HG02973 (cell line): Measurements from ENCODE around the gene ZNF410.

Source experiments
- ATAC-seq: cut with Tn5 transposase; IDR thresholded peaks from one replicate; pipeline ENCODE4 v1.9.1; 2021; ENCODE audit warnings: moderate library complexity; ENCODE audit not compliant: unreplicated experiment

The ZNF410 gene

DNA sequence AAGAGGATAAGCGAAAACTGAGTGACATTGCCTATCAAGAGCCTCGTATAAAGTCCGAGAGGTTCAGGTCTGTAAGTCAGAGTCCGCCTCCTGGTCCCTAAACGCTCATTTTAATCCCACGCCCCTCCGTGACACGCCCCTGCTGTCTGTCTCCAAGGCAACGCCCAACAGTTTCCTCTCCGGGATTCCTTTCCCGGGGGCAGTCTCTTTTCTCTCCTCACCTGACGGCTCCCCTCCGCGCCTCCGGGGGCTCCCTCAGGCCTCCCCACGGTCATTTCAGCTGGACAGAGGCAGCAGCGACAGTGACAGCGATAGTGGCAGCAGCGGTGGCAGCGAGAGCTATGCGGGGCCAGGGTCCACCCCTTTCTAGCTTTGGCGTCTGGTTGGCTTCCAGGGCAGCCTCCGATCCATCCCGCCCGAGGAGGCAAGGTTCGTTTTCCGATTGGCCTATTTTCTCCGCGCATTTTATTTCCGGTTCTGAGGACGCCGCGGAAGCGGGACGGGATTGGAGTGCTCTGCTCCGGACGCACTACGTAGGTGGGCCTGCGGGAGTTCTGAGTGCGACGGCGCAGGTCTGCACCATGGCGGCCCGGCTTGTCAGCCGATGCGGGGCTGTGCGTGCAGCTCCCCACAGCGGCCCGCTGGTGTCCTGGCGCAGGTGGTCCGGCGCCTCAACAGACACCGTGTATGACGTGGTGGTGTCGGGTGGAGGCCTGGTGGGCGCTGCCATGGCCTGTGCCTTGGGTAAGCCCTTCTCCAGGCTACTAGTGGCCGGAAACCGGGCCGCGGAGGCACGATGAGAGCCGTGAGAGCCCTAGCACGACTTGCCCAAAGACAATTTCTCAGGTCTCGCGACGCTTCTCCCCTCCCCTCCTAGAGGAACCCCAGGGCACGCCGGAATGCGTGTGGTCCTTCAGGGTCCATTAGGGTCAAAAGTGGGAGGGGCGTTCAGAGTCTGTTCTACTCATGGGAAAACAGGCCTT lies 63.4 kb downstream of the ZNF410 start, which contains the start of the genes COQ6 and FAM161B:
TSS of gene COQ6 (plus strand) at position 551 of the 983 bp plus-strand sequence. CDS start at position 582, 31 bp downstream.
TSS of gene FAM161B (minus strand) at position 343 of the 983 bp plus-strand sequence. CDS start at position 275, 68 bp downstream.
- peak; percentile 82 for ATAC-seq

DNA sequence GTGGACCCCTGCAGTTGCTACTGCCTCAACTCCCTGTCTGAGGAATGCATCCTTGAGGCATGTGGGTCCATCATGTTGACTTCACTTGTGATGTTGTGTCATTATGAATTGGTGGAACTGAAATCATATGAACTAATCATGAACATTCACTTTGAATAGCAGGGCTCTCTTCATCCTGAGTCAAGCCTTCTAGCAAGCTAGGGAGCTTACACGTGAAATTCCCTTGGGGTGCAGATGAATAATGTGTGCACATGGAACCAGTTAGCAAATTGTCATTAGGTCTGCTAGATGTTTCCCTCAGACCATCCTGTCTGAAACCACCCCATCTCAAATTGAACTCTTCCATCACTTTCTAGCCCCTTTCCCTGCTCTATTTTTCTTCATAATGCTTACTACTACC lies 67.1 kb downstream of the ZNF410 start:
- ATAC-seq, result no peak

DNA sequence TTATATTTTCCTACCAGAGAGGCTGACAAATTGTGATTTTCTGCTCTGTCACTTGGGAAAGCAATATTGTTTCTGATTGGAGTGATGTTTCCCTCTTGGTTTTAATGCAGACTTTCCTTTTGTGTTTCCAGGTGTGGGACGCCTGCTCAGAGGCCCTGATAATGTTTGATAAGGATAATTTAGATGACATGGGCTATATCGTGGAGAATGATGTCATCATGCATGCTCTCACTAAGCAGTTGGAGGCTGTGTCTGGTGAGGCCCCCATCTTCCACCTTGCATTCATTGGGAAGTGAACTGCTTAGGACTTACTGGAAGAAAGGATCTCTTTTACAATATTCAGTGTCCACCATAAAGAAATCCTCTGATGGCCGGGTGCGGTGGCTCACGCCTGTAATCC lies 69.0 kb downstream of the ZNF410 start:
- no peak for ATAC-seq

DNA sequence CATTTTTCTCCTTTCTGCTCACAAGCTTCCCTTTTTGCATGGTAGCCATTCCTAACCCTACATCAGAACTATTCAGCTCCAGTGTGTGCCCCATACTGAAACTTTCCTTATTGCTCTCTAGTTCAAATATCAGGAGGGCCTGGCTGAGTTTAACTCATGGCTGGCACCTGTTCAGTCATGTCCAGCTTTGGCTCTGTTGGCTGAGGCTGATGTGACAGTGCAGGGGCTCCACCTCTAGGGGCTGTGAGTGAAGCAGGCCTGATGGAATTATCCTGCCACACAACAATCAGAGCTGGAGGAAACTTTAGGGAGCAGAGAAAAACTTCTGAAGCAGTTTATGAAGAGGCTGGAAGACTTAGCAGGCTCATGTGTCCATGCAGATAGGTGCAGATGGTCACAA lies 71.9 kb downstream of the ZNF410 start:
- no peak for ATAC-seq

DNA sequence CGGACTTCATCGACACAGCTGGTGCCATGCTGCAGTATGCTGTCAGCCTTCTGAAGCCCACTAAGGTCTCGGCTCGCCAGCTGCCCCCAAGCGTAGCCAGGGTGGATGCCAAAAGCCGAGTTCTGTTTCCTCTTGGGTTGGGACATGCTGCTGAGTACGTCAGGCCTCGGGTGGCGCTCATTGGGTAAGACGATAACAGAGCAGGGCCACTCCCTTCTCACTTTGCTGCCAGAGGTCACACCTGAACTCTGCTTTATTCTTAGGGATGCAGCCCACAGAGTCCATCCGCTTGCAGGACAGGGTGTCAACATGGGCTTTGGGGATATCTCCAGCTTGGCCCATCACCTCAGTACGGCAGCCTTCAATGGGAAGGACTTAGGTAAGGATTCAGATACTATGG lies 74.5 kb downstream of the ZNF410 start:
- no peak for ATAC-seq

DNA sequence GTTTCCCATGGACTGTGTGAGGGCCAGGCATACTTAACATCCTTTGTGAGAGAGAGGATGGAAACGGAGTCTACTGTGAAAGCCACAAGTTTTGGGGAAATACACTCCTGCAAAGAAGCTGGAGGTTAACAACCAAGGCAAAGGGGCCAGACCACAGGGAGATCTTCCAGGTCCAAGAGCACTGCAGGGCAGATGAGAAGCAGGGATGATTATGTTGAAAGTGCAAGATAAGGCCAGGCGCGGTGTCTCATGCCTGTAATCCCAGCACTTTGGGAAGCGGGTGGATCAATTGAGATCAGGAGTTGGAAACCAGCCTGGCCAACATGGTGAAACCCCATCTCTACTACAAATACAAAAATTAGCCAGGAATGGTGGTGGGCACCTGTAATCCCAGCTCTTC lies 78.6 kb downstream of the ZNF410 start:
- ATAC-seq, result no peak

DNA sequence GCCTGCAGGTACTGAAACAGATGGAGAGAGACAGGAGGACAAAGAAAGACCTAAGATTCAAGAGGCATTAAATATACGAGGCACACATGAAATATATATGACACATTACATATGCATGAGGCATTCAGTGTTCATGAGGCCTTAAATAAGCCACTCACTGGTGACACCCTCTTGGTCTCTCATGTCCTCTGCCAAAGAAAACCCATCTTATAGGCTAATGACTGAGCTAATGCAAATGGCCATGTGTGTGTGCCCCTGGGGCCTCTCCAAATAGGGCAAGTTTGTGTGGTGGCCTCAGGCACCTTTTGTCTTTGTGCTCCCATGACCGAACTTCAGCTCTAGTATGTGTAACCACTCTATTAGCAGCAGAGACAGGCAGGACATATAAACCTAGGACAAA lies 82.2 kb downstream of the ZNF410 start:
- ATAC-seq, result no peak

DNA sequence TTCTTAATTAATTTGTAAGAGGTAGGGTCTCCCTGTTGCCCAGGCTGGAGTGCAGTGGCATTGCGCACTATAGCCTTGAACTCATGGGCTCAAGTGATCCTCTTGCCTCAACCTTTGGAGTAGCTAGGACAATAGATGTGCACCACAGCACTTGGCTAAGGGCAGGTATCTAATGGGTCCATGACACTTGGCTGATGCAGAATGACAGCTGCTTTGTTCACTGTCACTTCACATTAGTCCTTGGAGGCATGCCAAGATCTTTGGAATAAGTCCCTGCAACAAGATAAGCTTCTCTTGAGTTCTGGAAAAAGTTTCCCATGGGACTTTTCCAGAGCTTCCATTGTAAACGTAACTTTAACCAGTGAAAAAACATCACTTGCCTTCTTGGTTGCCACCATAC lies 86.8 kb downstream of the ZNF410 start:
- ATAC-seq, result no peak

DNA sequence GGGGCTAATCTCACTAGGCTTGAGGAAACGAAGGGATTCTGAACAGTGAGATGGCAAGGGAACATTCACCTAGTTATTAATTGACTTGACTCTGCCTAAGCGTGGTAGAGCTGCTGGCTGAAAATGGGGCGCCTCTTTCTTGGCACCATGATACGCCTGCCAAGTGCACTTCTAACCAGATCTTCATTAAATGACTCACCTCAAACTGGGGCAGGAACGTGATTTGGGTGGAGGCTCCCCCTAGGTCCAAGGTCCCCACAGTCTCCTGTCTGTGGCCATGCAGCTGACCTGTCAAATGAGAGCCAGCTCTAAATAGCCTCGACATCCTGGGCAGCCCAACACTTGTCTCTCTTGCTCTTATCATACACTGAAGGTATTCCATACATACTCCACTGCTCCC lies 89.5 kb downstream of the ZNF410 start:
- ATAC-seq, result no peak

DNA sequence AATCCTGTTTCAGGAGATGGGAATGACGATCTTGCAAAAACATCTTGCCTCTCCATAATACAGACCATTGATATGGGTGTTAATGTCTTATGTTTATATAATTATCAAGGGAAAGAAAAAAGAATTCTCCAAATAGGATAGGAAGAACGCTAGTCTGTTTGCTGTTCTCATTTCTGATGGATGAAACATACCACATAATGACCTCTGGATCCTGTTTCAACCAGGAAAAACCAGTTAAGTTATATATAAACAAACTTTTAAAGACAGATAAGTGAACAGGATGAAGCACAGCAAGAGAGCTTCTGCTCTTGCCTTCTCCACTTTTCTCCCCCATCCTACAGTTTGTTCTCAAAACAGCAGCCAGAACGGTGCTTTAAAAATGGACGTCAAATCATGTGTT lies 91.2 kb downstream of the ZNF410 start:
- no peak for ATAC-seq
